Fibroblast of skin of back (primary cell): ENCODE data around the gene GNS.

Experiments used
- DNase-seq: peaks from one replicate; pipeline ENCODE4 v3.0.0-alpha.2; 2013

The GNS gene

DNA sequence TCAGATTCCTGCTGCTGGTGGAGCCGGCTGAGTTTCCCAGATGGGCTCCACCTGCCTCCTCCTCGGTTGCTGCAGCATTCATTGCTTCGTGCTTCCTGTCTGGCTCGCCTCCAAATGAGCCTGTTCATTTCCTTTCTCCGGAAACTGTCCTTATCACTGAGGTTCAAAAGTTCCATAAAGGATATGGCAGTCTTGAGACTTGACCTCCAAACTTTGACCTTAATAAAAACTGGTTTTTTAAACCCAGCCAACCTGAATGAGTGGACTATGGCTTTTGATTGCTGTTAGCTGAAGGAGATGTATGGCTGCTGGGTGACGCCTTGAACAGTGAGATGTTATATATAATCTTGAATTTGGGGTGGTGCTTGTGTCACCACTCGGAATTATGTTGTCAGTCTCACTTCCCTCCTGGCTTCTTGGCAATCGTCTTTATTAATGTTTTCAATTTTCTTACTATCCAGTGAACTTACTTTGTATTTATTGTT, 86.2 kb downstream of the GNS start:
- DNase-seq = peak; percentile 34

DNA sequence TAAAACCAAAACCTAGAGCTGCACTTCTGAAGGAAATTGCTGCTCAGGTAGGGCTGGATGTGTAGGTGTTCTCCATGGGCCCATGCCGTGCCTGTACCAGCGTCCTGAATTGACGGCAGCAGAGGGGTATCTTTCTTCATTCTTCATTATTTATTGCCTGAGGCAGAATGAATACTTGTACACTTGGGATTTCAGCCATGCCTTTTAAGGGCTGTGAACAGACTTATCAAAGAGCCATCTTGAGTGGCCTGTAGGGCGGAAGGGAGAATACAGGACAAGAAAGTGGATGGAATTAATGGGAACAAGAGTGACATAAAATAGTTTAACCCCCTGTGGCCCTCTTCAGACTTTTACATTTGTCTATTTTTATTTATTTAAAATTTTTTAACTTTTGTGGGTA, 87.5 kb downstream of the GNS start:
- DNase-seq = no peak

DNA sequence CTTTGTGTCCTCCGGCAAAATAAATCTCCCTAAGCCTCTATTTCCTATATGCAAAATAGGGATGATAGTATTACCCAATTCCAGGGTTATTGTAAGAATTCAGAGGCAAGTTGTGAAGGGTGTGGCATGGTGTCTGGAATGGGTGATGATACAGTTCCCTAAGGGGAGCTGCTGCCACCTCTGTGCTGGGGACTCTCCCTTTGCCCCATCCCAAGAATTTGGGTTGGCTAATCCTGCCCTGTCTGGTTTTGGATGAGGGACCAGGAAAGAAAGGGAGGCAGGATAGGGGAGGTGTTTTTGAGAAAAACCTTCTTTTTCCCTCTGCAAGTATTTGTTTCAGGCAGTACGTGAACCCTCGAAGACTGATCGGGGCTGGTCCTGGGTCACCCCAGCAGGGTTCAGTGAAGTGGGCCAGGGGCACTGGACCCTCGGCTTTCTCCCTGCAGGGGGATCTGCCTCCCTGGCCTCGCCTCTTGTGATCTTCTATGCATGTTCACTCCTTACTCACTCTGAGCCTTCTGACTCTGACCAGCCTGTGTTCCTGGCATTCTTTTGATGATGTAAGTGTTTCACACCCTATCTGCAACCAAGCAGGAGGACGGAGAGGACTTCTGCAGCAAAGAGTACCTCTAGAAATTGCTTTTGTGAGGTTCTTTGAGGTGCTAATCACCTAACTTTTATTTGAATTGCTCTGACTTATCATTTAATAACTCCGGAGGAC, 88.1 kb downstream of the GNS start:
- DNase-seq = peak; percentile 48

DNA sequence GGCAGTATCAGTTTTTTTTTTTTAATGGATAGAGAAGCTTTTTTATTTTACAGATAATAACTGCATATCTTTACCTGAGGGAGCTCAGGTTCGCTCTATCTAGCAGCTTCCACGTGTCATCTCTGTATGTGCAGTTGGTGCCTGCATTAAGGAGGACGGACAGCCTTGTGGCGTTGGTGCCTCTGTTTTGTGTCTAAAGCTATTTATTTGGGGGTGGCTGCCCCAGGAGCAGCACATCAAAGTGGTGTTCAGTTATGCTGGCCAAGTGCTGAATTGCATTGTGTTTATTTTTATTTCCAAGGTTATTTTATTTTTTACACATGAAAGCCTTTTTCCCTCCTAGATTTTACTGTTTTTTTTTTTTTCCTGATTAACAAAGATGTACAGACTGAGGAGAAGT, 89.2 kb downstream of the GNS start:
- DNase-seq = no peak

DNA sequence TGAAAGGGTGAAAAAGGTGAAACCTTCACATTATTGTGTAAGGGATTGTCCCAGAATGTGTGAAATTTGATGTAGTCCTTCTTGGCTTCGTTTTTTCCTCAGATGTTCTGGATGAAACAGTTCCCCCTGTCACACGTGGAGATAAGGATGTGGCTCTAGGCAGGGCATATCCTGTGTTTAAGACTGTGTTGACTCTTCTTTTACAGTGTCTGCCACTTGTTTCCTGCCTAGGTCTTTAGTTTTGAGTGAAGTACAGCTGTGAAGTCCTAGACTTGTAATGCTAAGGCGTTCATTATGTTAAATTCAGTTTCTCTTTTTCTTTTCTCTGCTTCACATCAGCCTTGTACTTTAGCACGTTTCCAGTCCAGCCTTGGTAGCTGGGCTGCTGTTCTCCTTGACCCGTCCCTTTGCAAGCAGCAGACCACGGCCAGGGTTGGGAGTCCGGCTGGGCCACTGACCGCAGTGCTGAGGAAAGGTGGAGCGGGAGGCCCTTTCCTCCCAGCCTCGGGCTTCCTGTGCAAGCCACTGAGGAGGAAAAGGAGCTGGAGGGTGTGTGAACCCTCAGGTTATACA, 89.8 kb downstream of the GNS start:
- DNase-seq = no peak

DNA sequence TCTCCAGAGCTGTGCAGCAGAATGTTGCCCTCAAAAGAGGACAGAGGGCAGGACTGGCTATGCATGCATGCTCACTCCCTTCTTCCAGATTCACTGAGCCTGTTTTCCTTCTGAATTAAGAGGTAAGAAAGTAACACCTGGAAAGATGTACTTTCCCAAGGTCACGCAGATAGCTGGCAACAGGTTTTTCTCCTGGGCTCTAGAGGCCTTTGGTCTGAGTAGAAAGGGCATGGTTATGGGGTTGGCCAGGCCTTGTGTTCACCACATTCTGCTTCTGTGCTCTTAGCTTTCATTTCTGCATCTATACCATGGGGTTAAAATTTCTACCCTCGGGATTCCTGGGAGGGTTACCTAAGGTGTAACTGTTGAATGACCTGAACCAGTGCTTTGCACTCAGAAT, 91.4 kb downstream of the GNS start:
- DNase-seq = no peak

DNA sequence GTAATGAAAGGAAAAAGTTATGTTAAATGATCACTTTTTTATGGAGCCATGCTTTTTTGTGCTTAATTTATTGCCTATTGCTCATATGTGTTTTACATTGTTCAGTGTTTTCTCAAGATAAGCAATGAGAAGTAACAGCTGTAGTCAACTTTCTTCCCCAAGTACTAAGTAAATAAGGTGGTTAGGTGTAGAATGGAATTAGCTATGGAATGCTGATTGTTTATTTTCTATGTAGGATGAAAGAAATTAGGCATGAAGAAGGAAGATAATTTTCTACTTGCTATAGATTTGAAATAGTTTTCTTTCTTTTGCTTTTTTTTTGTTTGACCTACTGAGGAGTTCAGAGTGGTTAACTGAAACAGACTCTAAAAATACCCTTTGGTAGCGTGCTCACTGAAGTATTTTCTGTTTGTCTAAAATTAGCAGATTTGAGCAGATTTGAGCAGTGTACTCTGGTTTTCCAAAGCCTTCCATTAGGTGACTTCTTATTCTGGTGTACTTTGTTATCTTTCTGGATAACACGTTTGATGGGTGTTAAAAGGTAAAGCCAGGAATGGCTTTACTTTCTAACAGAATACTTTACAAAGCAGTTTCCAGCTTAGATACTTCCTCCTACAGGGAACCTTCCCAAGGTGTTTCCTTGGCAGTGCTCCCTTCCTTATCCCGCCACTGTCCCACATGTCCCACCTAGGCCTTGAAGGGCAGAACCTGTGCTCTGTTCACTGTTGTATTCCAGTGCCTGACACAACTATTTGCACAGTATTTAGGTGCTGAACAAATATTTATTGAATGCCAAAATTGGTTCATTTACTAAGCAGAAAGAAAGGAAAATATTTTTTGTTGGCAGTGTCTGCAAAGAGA, 92.9 kb downstream of the GNS start:
- no peak for DNase-seq

DNA sequence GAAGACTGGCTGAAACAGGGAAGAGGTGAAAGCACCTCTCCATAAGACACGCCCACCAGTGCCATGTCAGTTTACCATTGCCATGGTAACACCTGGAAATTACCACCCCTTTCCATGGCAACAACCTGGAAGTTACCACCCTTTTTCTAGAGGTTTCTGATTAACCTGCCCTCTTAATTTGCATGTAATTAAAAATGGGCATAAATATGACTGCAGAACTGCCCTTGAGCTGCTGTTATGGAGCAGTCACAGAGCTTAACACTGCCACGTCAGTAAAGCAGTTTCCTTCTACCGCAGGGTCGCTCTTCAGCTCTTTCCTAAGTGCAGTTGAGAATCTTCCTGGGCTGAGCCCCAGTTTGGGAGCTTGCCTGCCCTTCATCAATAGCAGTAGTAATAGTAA, 93.7 kb downstream of the GNS start:
- DNase-seq = no peak
